Neutrophil (primary cell): ENCODE results near the gene VSTM4.

Source experiments
- H3K27ac ChIP-seq: fragments of 200-600 bp; sonication (generic); 2 replicates; pipeline ENCODE4 v1.5.1; 2016; ENCODE audit warnings: mild to moderate bottlenecking, moderate library complexity
- H3K27me3 ChIP-seq: fragments of 200-600 bp; sonication (generic); 2 replicates; pipeline ENCODE4 v1.6.0; 2016; ENCODE audit warnings: mild to moderate bottlenecking
- H3K36me3 ChIP-seq: fragments of 200-600 bp; sonication (generic); 2 replicates; pipeline ENCODE4 v1.5.1; 2017
- H3K4me1 ChIP-seq, 2 experiments: fragments of 200-600 bp in 1 of 2; sonication (generic) in 1 of 2; 1 replicate in 1 of 2; 2 replicates in 1 of 2; pipeline versions ENCODE4 v1.5.1 to v1.6.1; 2013 to 2016; ENCODE audit warnings: low read depth in 1 of 2, low read length in 1 of 2, mild to moderate bottlenecking in 1 of 2, moderate library complexity in 1 of 2; ENCODE audit not compliant: control insufficient read depth in 1 of 2, insufficient read depth in 1 of 2
- H3K4me3 ChIP-seq, 2 experiments: fragments of 200-600 bp in 1 of 2; sonication (generic) in 1 of 2; 1 replicate in 1 of 2; 2 replicates in 1 of 2; pipeline ENCODE4 v1.5.1; 2013 to 2016; ENCODE audit warnings: low read depth in 1 of 2, low read length in 1 of 2, mild to moderate bottlenecking in 1 of 2, moderate library complexity in 1 of 2
- H3K9me3 ChIP-seq: fragments of 200-600 bp; sonication (generic); 2 replicates; pipeline ENCODE4 v1.5.1; 2016
- CTCF ChIP-seq: fragments of 200-600 bp; sonication (generic); IDR thresholded peaks from 2 replicates; pipeline ENCODE4 v1.5.1; 2016; ENCODE audit warnings: antibody characterized with exemption

The VSTM4 gene

GRCh38 chr10:49114718-49115014 is 656 bp downstream of the VSTM4 start:
- no peaks in the 10 kb centered on the region for H3K36me3 ChIP-seq
- peaks cover 47% of the 10 kb centered on the region for H3K27me3 ChIP-seq
- H3K27ac ChIP-seq: no peak overlapping the region
- no peak for TF ChIP-seq CTCF
- no peaks in the 10 kb centered on the region for H3K9me3 ChIP-seq
- no peaks in the 10 kb centered on the region for H3K4me1 ChIP-seq
- H3K4me3 ChIP-seq: no peak overlapping the region

- Histone ChIP-seq H3K4me1 (no peaks in the 10 kb centered on the region), H3K27ac (no peak overlapping the region), H3K36me3 (no peaks in the 10 kb centered on the region), H3K9me3 (no peaks in the 10 kb centered on the region), H3K27me3 (peaks cover 47% of the 10 kb centered on the region), H3K4me3 (no peak overlapping the region)
- TF ChIP-seq CTCF: no peak
Measured at GRCh38 chr10:49113741-49114141, 1.6 kb downstream of the VSTM4 start.

GRCh38 chr10:49112851-49113250 is 2.5 kb downstream of the VSTM4 start:
- no peaks in the 10 kb centered on the region for H3K4me1 ChIP-seq
- H3K9me3 ChIP-seq: no peaks in the 10 kb centered on the region
- no peak overlapping the region for H3K27ac ChIP-seq
- no peak for TF ChIP-seq CTCF
- no peak overlapping the region for H3K4me3 ChIP-seq
- no peaks in the 10 kb centered on the region for H3K36me3 ChIP-seq
- H3K27me3 ChIP-seq: peaks cover 47% of the 10 kb centered on the region

- no peaks in the 10 kb centered on the region for H3K9me3 ChIP-seq
- H3K36me3 ChIP-seq: no peaks in the 10 kb centered on the region
- no peak overlapping the region for H3K27ac ChIP-seq
- no peak overlapping the region for H3K4me3 ChIP-seq
- H3K27me3 ChIP-seq: peaks cover 42% of the 10 kb centered on the region
- TF ChIP-seq CTCF: no peak
- no peaks in the 10 kb centered on the region for H3K4me1 ChIP-seq
Measured at GRCh38 chr10:49112098-49112497, 3.2 kb downstream of the VSTM4 start.

GRCh38 chr10:49111320-49111698 is 4.0 kb downstream of the VSTM4 start:
- Histone ChIP-seq H3K36me3 (no peaks in the 10 kb centered on the region), H3K4me1 (no peaks in the 10 kb centered on the region), H3K27ac (no peak overlapping the region), H3K27me3 (peaks cover 35% of the 10 kb centered on the region), H3K4me3 (no peak overlapping the region), H3K9me3 (no peaks in the 10 kb centered on the region)
- no peak for TF ChIP-seq CTCF

GRCh38 chr10:49110684-49111319 is 4.5 kb downstream of the VSTM4 start:
- Histone ChIP-seq H3K27ac (no peak overlapping the region), H3K27me3 (peaks cover 30% of the 10 kb centered on the region), H3K4me1 (no peaks in the 10 kb centered on the region), H3K9me3 (no peaks in the 10 kb centered on the region), H3K4me3 (no peak overlapping the region), H3K36me3 (no peaks in the 10 kb centered on the region)
- no peak for TF ChIP-seq CTCF
